ENCODE measurements around the gene BAHCC1. TPM values are rescaled to one million over a fixed set of nuclear protein-coding genes. Genes with fewer than 3 reads are reported as not detected.

Gene BAHCC1
- total RNA-seq, 1 experiment from 2014 or later, result 3.1 TPM

GRCh38 chr17:81428121-81428515 lies 32.9 kb downstream of the BAHCC1 start:
- Histone ChIP-seq H4K91ac (ENCODE audit: insufficient read length, low read depth, low read length) (no peak overlapping the region), H3K4me1 (ENCODE audit: insufficient read depth, low read length) (no peaks in the 10 kb centered on the region), H3K56ac (ENCODE audit: insufficient read length, low read depth, low read length) (no peak overlapping the region), H3K79me2 (ENCODE audit: insufficient read depth, low read length) (no peaks in the 10 kb centered on the region), H3K23ac (ENCODE audit: insufficient read length, low read depth, low read length) (no peak overlapping the region), H3K9ac (ENCODE audit: extremely low read depth, insufficient read length, low read length) (no peak overlapping the region), H3K4me2 (ENCODE audit: insufficient read depth, insufficient read length, low read length) (no peak overlapping the region), H3K14ac (ENCODE audit: insufficient read depth, low read length) (no peak overlapping the region), H4K20me1 (ENCODE audit: control insufficient read depth, insufficient read depth, insufficient read length) (no peaks in the 10 kb centered on the region), H3K18ac (ENCODE audit: insufficient read length, low read depth, low read length) (no peak overlapping the region), H2AFZ (ENCODE audit: low read length) (no peak overlapping the region), H4K8ac (replicated peaks; ENCODE audit: insufficient read length, low read depth, low read length) (no peak overlapping the region), H2BK15ac (ENCODE audit: low read depth, low read length) (no peak overlapping the region), H2BK5ac (ENCODE audit: insufficient read length, low read length) (no peak overlapping the region), H3K27me3 (ENCODE audit: insufficient read depth, low read length) (no peaks in the 10 kb centered on the region), H2BK120ac (ENCODE audit: low read depth, low read length, poor library complexity, severe bottlenecking) (no peak overlapping the region), H2AK5ac (ENCODE audit: insufficient read length, low read length) (no peak overlapping the region), H3K23me2 (ENCODE audit: insufficient read length, low read depth, low read length, poor library complexity, severe bottlenecking) (peaks cover 4% of the 10 kb centered on the region), H2BK12ac (ENCODE audit: insufficient read length, low read depth, low read length) (no peak overlapping the region), H3K27ac (ENCODE audit: insufficient read length, low read depth, low read length) (no peak overlapping the region), H2BK20ac (ENCODE audit: low read depth, low read length, poor library complexity, severe bottlenecking) (no peak overlapping the region), H3K79me1 (ENCODE audit: insufficient read depth, low read depth, low read length, poor library complexity, severe bottlenecking) (no peaks in the 10 kb centered on the region), H4K5ac (ENCODE audit: insufficient read length, low read depth, low read length) (no peak overlapping the region), H3K9me3 (ENCODE audit: control insufficient read depth, low read depth, low read length) (no peaks in the 10 kb centered on the region), H3T11ph (ENCODE audit: low read length) (no peak overlapping the region), H3K4ac (ENCODE audit: low read depth, low read length) (no peak overlapping the region)
- no peak for DNase-seq
- no peak overlapping the region for H3K4me3 Mint-ChIP-seq
- no peaks in the 10 kb centered on the region; the same call in none of the 2 replicates for H3K27me3 Mint-ChIP-seq (ENCODE audit: low read depth)
- no peaks in the 10 kb centered on the region for H3K36me3 Mint-ChIP-seq (ENCODE audit: insufficient read depth in 1 of 3, low read depth in 3 of 3)
- TF ChIP-seq, protein P1, sequence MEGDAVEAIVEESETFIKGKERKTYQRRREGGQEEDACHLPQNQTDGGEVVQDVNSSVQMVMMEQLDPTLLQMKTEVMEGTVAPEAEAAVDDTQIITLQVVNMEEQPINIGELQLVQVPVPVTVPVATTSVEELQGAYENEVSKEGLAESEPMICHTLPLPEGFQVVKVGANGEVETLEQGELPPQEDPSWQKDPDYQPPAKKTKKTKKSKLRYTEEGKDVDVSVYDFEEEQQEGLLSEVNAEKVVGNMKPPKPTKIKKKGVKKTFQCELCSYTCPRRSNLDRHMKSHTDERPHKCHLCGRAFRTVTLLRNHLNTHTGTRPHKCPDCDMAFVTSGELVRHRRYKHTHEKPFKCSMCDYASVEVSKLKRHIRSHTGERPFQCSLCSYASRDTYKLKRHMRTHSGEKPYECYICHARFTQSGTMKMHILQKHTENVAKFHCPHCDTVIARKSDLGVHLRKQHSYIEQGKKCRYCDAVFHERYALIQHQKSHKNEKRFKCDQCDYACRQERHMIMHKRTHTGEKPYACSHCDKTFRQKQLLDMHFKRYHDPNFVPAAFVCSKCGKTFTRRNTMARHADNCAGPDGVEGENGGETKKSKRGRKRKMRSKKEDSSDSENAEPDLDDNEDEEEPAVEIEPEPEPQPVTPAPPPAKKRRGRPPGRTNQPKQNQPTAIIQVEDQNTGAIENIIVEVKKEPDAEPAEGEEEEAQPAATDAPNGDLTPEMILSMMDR (conservative IDR thresholded peaks at IDR 0.05), result no peak
- H3K27ac Mint-ChIP-seq, result no peak overlapping the region
- no CpG with 5 or more reads among the region's 12 CpGs for WGBS (ENCODE audit: extremely low coverage, insufficient read length, low lambda C conversion rate)
- H3K4me1 Mint-ChIP-seq, result peaks cover 0 to 9% of the 10 kb centered on the region in 2 experiments; a peak in 2 of 4 replicates
- no peaks in the 10 kb centered on the region for H3K9me3 Mint-ChIP-seq
